Endothelial cell of umbilical vein (primary cell): ENCODE results near the gene SPEM1. TPM values are rescaled to one million over a fixed set of nuclear protein-coding genes. Genes with fewer than 3 reads are reported as not detected.

Experiments used
- Bru-seq: library from RNA; stranded (reverse); fragments of 400-500 nt; gene quantifications from one replicate; lab custom pipeline; 2021; lab: Mats Ljungman, UMichigan
- BruChase-seq, 2 experiments: library from RNA; stranded (reverse); fragments of 400-500 nt; gene quantifications; one replicate each; lab custom pipeline; 2021; lab: Mats Ljungman, UMichigan
- BruUV-seq: library from RNA; stranded (reverse); fragments of 400-500 nt; replicated peaks from 2 replicates; lab custom pipeline; 2021; lab: Mats Ljungman, UMichigan
- CTCF ChIA-PET: fragments of 300-600, 350-600 bp; sonication (Branson Sonifier 250); formaldehyde crosslinking; loops from one replicate; lab custom pipeline; 2021; ENCODE audit warnings: antibody characterized with exemption, inconsistent platforms; lab: Charles Lee
- POLR2A ChIA-PET: fragments of 300-600, 350-600 bp; sonication (Branson Sonifier 250); formaldehyde crosslinking; loops from one replicate; lab custom pipeline; 2021; ENCODE audit warnings: antibody characterized with exemption, inconsistent platforms; lab: Charles Lee
- DNase-seq: peaks from one replicate; pipeline ENCODE4 v3.0.0-alpha.2; 2011; ENCODE audit warnings: low read depth, low spot score
- FAIRE-seq: peaks from 2 replicates; lab custom pipeline; 2011; peaks lifted over from hg19 to GRCh38; lab: Jason Lieb, UNC
- H2AFZ ChIP-seq: 2 replicates; pipeline ENCODE4 v1.6.0; 2012; ENCODE audit warnings: low read depth, low read length, control low read depth, inconsistent platforms
- H3K27ac ChIP-seq: 2 replicates; pipeline ENCODE4 v1.5.1; 2011; ENCODE audit warnings: low read depth, mild to moderate bottlenecking, control low read depth, low read length, moderate library complexity; ENCODE audit not compliant: insufficient read depth
- H3K27me3 ChIP-seq, 2 experiments: 2 replicates each; pipeline versions ENCODE4 v1.6.0 to v1.6.1; 2011; ENCODE audit warnings: low read length in 2 of 2, mixed read lengths in 1 of 2; ENCODE audit not compliant: control insufficient read depth in 2 of 2, insufficient read depth in 2 of 2
- H3K36me3 ChIP-seq, 2 experiments: 2 replicates in 1 of 2; 3 replicates in 1 of 2; pipeline ENCODE4 v1.5.1; 2011; ENCODE audit warnings: low read length in 2 of 2, mild to moderate bottlenecking in 1 of 2, moderate library complexity in 1 of 2; ENCODE audit not compliant: control insufficient read depth in 2 of 2, insufficient read depth in 2 of 2; ENCODE audit errors: extremely low read depth in 1 of 2
- H3K4me1 ChIP-seq: 3 replicates; pipeline ENCODE4 v1.5.1; 2011; ENCODE audit warnings: mild to moderate bottlenecking, low read length; ENCODE audit not compliant: control insufficient read depth, insufficient read depth; ENCODE audit errors: extremely low read depth
- H3K4me2 ChIP-seq: 2 replicates; pipeline ENCODE4 v1.6.1; 2011; ENCODE audit warnings: low read length, control low read depth, mixed read lengths; ENCODE audit not compliant: insufficient read depth
- H3K4me3 ChIP-seq, 3 experiments: fragments of 200-600 bp in 1 of 3; sonication (generic), shearing (Covaris generic) in 1 of 3; replicated peaks in 1 of 3; 2 replicates each; pipeline ENCODE4 v1.5.1; 2011 to 2016; ENCODE audit warnings: control low read depth in 3 of 3, low read length in 3 of 3, mild to moderate bottlenecking in 2 of 3, inconsistent platforms in 1 of 3, low read depth in 1 of 3, moderate library complexity in 1 of 3; ENCODE audit not compliant: insufficient read depth in 1 of 3
- H3K79me2 ChIP-seq: 2 replicates; pipeline ENCODE4 v1.6.0; 2012; ENCODE audit warnings: low read length, inconsistent platforms; ENCODE audit not compliant: control insufficient read depth, insufficient read depth
- H3K9ac ChIP-seq: replicated peaks from 2 replicates; pipeline ENCODE3; 2011; ENCODE audit warnings: low read length, control low read depth; ENCODE audit not compliant: insufficient read depth; ENCODE audit errors: extremely low read depth
- H3K9me1 ChIP-seq: replicated peaks from 3 replicates; pipeline ENCODE4 v1.6.0; 2011; ENCODE audit warnings: mild to moderate bottlenecking, low read length; ENCODE audit not compliant: control insufficient read depth, insufficient read depth; ENCODE audit errors: extremely low read depth
- H3K9me3 ChIP-seq: replicated peaks from 2 replicates; pipeline ENCODE4 v1.5.1; 2012; ENCODE audit warnings: low read length, inconsistent platforms; ENCODE audit not compliant: control insufficient read depth, insufficient read depth
- H4K20me1 ChIP-seq: replicated peaks from 2 replicates; pipeline ENCODE3; 2011; ENCODE audit warnings: mild to moderate bottlenecking, low read length; ENCODE audit not compliant: control insufficient read depth, insufficient read depth; ENCODE audit errors: extremely low read depth
- CTCF ChIP-seq, 2 donors: IDR thresholded peaks; 1 replicate in 1 of 2; 2 replicates in 1 of 2; pipeline ENCODE4 v1.5.1; 2011; ENCODE audit warnings: low read length in 2 of 2, mild to moderate bottlenecking in 2 of 2, moderate library complexity in 2 of 2, control low read depth in 1 of 2, inconsistent platforms in 1 of 2, low read depth in 1 of 2; ENCODE audit not compliant: insufficient read depth in 1 of 2; ENCODE audit errors: extremely low read depth in 1 of 2
- EZH2 ChIP-seq: IDR thresholded peaks from 2 replicates; pipeline ENCODE4 v1.6.1; 2012; ENCODE audit warnings: borderline replicate concordance, low read depth, mild to moderate bottlenecking, moderate library complexity, low read length, inconsistent platforms; ENCODE audit not compliant: severe bottlenecking
- FOS ChIP-seq: IDR thresholded peaks from 2 replicates; pipeline ENCODE4 v1.6.1; 2011; ENCODE audit warnings: mild to moderate bottlenecking, low read length, moderate library complexity, borderline replicate concordance; ENCODE audit not compliant: insufficient read depth
- GATA2 ChIP-seq: IDR thresholded peaks from 2 replicates; pipeline ENCODE4 v1.7.0; 2011; ENCODE audit warnings: low read depth, mild to moderate bottlenecking, moderate library complexity, mixed read lengths, low read length; ENCODE audit not compliant: insufficient read length, insufficient read depth
- JUN ChIP-seq: IDR thresholded peaks from 2 replicates; pipeline ENCODE4 v1.6.1; 2011; ENCODE audit warnings: borderline replicate concordance, low read depth; ENCODE audit not compliant: insufficient read length, insufficient read depth
- MAX ChIP-seq: IDR thresholded peaks from 2 replicates; pipeline ENCODE4 v1.6.1; 2011; ENCODE audit not compliant: insufficient read depth, insufficient read length
- MYC ChIP-seq: IDR thresholded peaks from one replicate; pipeline ENCODE4 v1.6.1; 2011; ENCODE audit warnings: mild to moderate bottlenecking, low read depth, low read length
- POLR2A ChIP-seq: IDR thresholded peaks from 2 replicates; pipeline ENCODE4 v1.6.1; 2012; ENCODE audit warnings: low read depth, mild to moderate bottlenecking, control low read depth, low read length
- POLR2AphosphoS5 ChIP-seq: IDR thresholded peaks from 2 replicates; pipeline ENCODE4 v1.6.1; 2012; ENCODE audit warnings: low read depth, mild to moderate bottlenecking, control low read depth, low read length, moderate library complexity; ENCODE audit not compliant: insufficient read depth
- dilution Hi-C: fragments of 300-500 bp; cut with MboI; formaldehyde crosslinking; loops from one replicate; pipeline ENCODE4 v1.15.0; 2019; ENCODE audit warnings: low sequenced_read_pairs; ENCODE audit not compliant: extremely low pct_ligation_motif_present
- intact Hi-C: fragments of 100-400 bp; cut with micrococcal nuclease; formaldehyde crosslinking; loops from one replicate; pipeline ENCODE4 v1.10.0; 2022
- long read RNA-seq: library from polyadenylated mRNA; stranded (forward); transcript quantifications from one replicate; pipeline ENCODE4 v2.0.0, GENCODE V29; 2021
- polyA minus RNA-seq, 3 experiments: library from RNA; depleted of rRNA, polyadenylated mRNA; stranded (reverse); fragments of >200 nt; gene quantifications; 1 replicate in 1 of 3; 2 replicates in 2 of 3; pipeline ENCODE4 v1.2.3, GENCODE V29; 2011
- polyA plus RNA-seq, 4 experiments: library from polyadenylated mRNA; depleted of rRNA in 3 of 4; stranded (reverse) in 3 of 4; unstranded in 1 of 4; fragments of >200 nt; gene quantifications; 2 replicates each; pipeline versions ENCODE4 v1.2.1 to v1.2.3, GENCODE V29; 2011 to 2012; ENCODE audit warnings: missing spikeins in 1 of 4
- total RNA-seq: library from RNA; stranded (reverse); gene quantifications from 2 replicates; pipeline ENCODE4 v1.2.3, GENCODE V29; 2021

SPEM1 gene
- total RNA-seq (not detected in 2 replicates), polyA plus RNA-seq (not detected in 2 replicates), polyA minus RNA-seq (not detected in 2 replicates), Bru-seq, nascent RNA (not detected), BruChase-seq, experiment 1, labeled RNA remaining after a 6-hour chase (percentile 31 among the genes with signal in this experiment), BruChase-seq, experiment 2, labeled RNA remaining after a 2-hour chase (not detected)
- not detected in 2 replicates for polyA plus RNA-seq (2011; cell fraction: cytosol; rRNA removed)
- not detected in 2 replicates for polyA plus RNA-seq (2011; cell fraction: nucleus; rRNA removed)
- polyA plus RNA-seq (2012), result not detected in 2 replicates
- not detected for polyA minus RNA-seq (2011; cell fraction: cytosol; rRNA and poly(A)+ RNA removed)
- polyA minus RNA-seq (2011; cell fraction: nucleus; rRNA and poly(A)+ RNA removed), result not detected in 2 replicates
- long read RNA-seq, result 0 reads

- no peaks in the 10 kb centered on the region for H3K27me3 ChIP-seq
- no peaks in the 10 kb centered on the region for H4K20me1 ChIP-seq
- ChIA-PET POLR2A (no interaction called here), CTCF (interaction anchor here (0.6 to 0.9 kb wide), 3 partner anchors 11 to 61 kb away, joined by 3 read pairs; partner anchors contain the start of gene TMEM102)
- TF ChIP-seq CTCF (IDR thresholded peaks at IDR 0.05; ENCODE audit: extremely low read depth in 1 of 2, insufficient read depth in 1 of 2, low read depth in 1 of 2, low read length in 2 of 2), result no peak
- DNase-seq (no peak), FAIRE-seq (no peak)
- no peak within 1 kb of the TSS for H3K4me2 ChIP-seq
- dilution Hi-C loops, result no loop called here
- no peak within 1 kb of the TSS for H3K4me3 ChIP-seq
- no peak within 1 kb of the TSS for H3K27ac ChIP-seq
- H3K9me1 ChIP-seq, result no peaks in the 10 kb centered on the region
- no peak within 1 kb of the TSS for H3K9ac ChIP-seq
- H3K36me3 ChIP-seq, result peaks cover 0 to 2% of the 10 kb centered on the region in 2 experiments
- no peaks in the 10 kb centered on the region for H3K4me1 ChIP-seq
- no peaks in the 10 kb centered on the region for H3K9me3 ChIP-seq
- BruUV-seq, result no TSS peak
- no peaks in the 10 kb centered on the region for H3K79me2 ChIP-seq
- H2AFZ ChIP-seq, result no peak within 1 kb of the TSS
- intact Hi-C loops, result no loop called here
Observed at GRCh38 chr17:7419819-7420610, at the start of gene SPEM1. SPEM1 (plus strand) TSS chr17:7420324; CDS start chr17:7420385, 61 bp downstream.

GRCh38 chr17:7370853-7371252, 49.3 kb upstream of the SPEM1 start:
- Histone ChIP-seq H3K4me3 (no peak overlapping the region), H4K20me1 (no peaks in the 10 kb centered on the region), H3K27ac (no peak overlapping the region), H3K9me1 (no peaks in the 10 kb centered on the region), H3K4me2 (no peak overlapping the region), H3K36me3 (no peaks in the 10 kb centered on the region), H3K79me2 (no peaks in the 10 kb centered on the region), H3K27me3 (peaks cover 2 to 3% of the 10 kb centered on the region in 2 experiments), H2AFZ (no peak overlapping the region), H3K9ac (no peak overlapping the region), H3K9me3 (no peaks in the 10 kb centered on the region), H3K4me1 (no peaks in the 10 kb centered on the region)
- intact Hi-C loops (no loop called here), dilution Hi-C loops (no loop called here)
- no TSS peak for BruUV-seq
- TF ChIP-seq JUN (no peak), EZH2 (no peak), GATA2 (no peak), MYC (no peak), MAX (no peak), POLR2AphosphoS5 (no peak), CTCF (IDR thresholded peaks at IDR 0.05; ENCODE audit: extremely low read depth in 1 of 2, insufficient read depth in 1 of 2, low read depth in 1 of 2, low read length in 2 of 2) (no peak), FOS (no peak), POLR2A (no peak)
- no peak for FAIRE-seq
- POLR2A ChIA-PET, result no interaction called here
- CTCF ChIA-PET, result interaction anchor here (0.6 to 4.6 kb wide), 4 partner anchors 10 to 66 kb away, joined by 3 to 19 read pairs (median 4); partner anchors contain the start of gene TMEM95
- no peak for DNase-seq
